Activated T-cell treated with anti-CD3 and anti-CD28 coated beads for 48 hours (primary cell): ENCODE results near the gene ATG2B.
A peak's percentile ranks its signal among the peaks of the same experiment; 100 is the strongest.
"Not testable (repeated sequence)": the region's sequence is repeated elsewhere in the genome, so short reads cannot be mapped to it uniquely, and the experiment has no call there.

Source experiments
- DNase-seq: peaks from one replicate; pipeline ENCODE4 v3.0.0-alpha.2; 2020; ENCODE audit warnings: low read depth

ATG2B gene

DNA sequence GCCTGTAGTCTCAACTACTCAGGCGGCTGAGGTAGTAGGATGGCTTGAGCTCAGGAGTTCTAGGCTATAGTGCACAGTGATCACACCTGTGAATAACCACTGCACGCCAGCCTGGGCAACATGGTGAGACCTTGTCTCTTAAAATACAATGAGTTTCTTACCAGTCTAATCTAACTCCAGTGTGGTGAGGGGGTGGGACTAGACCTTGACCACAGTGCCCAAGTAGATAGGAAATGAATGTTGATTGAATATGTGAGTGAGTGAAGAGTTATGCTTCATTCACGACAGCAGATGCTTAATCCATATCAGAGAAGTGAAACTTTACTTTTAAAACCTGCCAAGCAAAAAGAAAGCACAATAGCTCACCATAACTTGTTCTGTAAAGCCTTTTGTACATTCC, 17.6 kb upstream of the ATG2B start:
- no peak for DNase-seq

DNA sequence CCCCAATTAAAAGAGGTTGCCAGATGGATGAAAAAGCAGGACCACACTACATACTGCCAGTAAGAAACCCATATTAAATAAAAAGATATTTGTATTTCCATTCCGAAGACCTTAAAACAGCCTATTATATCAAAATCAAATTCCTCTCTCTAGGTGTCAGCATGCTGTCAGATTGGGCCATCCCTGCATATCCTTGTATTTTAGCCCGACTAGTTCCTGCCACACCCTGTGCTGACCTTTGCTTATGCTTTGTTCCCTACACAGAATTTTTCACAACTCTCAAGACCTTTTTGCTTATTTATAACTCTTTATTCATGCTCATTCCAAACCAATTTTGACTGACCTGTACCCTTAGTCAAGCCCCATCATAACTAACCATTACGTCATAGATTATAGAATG, 13.0 kb upstream of the ATG2B start:
- DNase-seq = no peak

DNA sequence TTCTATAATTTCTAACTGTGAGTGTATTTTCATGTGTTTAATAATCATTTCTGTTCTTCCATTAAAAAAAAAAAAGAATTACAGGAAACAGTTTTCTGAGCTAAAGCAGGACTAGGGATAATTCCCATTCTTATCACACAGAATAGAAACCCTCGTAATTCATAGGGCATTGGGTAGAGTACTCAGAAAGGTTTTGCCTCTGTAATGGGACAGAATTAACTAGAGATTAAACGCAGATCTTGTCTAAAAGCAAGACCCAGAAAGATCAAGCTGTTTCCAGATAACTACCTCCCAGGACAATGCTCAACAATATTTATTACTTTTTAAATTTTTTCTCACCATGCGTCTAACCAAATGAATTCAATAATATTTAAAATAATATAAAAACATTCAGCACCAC, 10.4 kb upstream of the ATG2B start:
- DNase-seq = no peak

DNA sequence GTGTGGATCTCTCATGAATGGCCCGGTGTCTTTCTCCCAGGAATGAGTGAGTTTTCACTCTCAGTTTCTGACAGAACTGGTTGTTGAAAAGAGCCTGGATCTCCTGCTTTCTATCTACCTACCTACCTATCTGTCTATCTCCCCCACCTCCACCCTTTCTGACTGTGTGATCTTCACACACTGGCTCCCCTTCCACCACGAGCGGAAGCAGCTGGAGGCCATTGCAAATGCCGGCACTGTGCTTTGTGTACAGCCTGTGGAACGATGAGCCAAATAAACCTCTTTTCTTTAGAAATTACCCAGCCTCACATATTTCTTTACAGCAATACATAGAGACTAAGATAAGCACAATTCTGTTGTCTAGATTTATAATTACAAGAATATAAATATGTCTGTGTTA, 7.4 kb upstream of the ATG2B start:
- no peak for DNase-seq

DNA sequence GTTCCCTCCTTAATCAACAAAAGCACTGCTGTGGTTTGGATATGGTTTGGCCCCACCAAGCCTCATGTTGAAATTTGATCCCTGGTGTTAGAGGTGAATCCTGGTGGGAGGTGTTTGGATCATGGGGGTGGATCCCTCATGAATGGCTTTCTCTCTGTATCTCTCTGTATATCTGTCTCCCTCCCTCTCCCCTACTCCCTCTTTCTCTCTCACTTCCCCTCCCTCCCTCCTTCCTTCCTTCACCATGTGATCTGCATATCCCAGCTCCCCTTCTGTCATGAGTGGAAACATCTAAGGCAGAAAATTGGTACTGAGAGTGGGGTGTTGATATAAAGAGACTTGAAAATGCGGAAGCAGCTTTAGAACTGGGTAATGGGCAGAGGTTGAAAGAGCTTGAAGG, 5.4 kb upstream of the ATG2B start:
- DNase-seq = no peak

DNA sequence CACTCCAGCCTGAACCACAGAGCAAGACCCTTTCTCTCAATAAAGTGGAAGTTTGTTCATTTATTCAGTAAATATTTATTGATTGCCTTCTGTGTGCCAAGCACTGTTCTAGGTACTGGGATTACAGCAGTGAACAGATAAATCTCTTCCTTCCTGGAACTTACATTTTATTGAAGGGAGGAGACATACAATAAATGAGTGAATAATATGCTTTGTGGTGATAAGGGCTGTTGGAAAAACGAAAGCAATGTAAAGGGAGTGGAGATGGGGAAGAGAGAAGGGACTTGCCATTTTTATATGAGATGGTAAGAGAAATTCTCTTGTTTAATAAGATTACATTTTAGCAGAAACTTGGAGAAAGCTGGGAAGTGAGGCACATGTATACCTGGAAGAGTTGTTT, 1.8 kb upstream of the ATG2B start:
- DNase-seq = no peak

DNA sequence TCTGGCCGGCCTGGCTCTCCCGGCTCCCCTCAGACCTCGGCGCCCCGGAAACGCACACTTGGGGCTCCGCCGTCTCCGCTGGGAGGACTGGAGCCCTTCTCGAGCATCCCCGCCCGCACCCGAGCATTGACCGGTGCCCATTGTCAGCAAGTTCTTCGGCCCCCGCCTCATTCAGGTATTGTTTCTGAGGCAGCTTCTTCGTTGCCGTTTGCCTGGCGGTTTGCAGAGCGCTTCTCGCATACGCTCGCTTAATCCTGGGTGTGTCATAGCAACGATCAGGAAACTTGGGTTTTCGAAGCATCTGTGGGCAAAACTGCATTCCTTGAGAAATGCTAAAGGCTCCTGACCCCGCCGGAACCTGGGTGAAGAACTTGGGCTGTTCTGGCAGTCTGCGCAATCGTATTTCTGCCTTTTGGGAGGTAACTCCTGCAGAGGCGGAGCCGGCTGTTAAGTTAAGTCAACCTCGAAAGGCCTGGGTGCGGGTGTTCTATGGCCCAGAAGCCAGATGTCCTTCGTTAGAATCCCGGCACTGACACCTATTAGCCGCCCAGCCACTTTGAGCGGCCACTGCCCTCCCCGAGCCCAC, 703 bp upstream of the ATG2B start:
- peak; percentile 13 for DNase-seq

DNA sequence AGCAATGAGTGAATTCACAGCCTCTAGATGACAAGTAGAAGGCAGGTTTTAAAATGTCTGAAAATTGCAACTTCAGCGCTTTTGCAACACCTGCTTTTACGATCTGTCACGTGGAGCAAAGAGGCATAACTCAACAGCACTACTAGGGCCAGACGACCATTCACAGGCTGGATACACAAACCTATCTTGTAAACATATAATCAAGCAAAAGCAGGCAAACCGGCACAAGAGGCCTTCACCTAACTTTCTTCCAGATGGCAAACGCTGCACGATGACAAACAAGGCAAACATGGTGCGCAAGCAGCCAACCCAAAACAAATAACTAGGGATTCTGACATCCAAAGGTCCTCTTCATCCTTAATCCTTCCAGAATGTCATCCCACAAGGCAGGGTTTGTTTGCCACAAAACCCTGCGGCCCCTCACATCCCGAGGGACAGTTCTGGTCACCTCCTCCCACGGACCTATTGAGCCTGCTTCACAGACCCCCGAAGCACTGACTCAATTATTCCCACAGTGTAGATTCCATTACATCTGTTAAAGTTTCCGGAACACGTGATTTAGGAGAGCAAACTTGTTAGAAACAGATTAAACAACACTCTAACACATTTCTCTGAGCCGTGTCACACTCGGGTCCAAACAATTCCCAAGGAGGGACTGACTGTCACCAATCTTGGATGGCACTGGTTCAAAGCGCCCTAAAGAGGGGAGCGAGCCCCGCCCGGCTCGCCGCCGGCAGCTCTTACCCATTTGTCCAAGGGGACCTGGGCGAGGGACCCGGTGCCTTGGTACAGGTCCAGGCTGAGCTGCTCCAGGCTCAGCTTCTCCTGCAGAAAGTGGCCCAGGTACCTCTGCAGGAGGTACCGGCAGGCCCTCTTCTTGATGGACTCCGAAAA, 823 bp downstream of the ATG2B start:
- DNase-seq = peak; percentile 27

DNA sequence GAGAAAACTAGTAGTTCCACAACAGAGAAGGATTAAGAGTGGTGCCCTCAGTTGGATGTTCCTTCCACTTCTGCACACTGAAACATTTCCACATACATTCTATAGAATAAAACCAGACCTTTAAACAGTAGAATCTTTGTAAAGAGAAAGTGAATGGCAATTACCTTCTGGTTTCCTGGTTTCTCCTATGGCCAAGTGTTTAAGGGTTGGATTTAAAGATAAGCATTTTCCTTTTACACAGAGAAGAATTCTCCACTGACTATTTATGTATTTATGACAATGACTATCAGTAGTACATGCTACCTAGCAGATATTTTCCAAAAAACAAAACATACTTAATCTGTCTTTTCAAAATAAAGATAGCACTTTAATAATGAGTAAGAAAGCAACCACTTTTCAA, 3.2 kb downstream of the ATG2B start:
- no peak for DNase-seq

DNA sequence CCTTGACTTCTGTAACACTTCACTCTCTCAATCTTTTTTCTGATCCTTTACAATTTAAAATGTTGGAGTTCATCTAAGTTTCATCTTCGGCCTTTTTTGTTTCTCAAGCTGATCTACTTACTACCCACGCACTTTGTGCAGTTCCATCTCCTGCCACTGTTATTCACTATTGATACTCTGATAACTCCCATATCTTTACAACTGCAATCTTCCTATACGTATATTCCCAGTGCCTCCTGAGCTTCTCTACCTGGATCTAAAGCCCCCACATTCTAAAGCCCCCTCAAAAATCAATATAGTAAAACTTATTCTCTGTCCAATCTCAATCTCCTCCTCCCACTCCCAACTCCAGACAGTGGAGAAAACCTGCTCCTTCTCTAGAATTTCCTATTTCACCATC, 5.9 kb downstream of the ATG2B start:
- no peak for DNase-seq

DNA sequence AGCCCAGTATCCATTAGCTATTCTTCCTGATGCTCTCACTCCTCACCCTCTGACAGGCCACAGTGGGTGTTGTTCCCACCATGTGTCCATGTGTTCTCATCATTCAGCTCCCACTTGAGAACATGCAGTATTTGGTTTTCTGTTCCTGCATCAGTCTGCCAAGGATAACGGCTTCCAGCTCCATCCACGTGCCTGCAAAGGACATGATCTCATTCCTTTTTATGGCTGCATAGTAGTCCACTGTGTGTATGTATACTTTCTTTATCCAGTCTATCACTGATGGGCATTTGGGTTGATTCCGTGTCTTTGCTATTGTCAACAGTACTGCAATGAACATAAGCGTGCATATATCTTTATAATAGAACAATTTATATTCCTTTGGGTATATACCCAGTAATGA, 8.9 kb downstream of the ATG2B start:
- DNase-seq = no peak

DNA sequence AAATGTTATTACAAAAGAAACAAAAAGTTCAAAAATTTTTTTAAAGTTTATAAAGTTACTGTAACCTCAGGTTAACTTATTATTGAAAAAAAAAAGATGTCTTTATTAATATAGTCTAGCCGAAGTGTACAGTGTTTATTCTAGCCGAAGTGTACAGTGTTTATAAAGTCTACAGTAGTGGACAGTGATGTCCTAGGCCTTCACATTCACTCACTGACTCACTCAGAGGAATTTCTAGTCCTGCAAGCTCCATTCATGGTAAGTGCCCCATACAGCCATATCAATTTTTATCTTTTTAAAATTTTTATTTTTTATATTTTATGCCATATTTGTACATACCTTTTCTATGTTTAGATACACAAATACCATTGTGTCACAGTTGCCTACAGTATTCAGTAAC, 10.4 kb downstream of the ATG2B start:
- DNase-seq = no peak

DNA sequence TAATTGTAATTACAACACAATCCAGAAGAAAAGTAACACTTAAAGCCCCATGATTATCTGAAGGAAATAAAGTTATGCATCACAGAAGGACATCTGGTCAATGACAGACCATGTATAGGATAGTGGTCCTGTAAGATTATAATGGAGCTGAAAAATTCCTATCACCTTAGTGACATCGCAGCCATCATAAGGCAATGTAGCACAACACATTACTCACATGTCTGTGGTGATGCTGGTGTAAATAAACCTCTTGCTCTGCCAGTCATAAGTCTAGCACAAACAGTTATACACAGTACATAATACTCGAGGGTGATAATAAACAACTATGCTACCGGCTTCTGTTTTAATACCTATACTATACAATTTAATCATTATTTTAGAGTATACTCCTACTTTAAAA, 11.2 kb downstream of the ATG2B start:
- DNase-seq = no peak

DNA sequence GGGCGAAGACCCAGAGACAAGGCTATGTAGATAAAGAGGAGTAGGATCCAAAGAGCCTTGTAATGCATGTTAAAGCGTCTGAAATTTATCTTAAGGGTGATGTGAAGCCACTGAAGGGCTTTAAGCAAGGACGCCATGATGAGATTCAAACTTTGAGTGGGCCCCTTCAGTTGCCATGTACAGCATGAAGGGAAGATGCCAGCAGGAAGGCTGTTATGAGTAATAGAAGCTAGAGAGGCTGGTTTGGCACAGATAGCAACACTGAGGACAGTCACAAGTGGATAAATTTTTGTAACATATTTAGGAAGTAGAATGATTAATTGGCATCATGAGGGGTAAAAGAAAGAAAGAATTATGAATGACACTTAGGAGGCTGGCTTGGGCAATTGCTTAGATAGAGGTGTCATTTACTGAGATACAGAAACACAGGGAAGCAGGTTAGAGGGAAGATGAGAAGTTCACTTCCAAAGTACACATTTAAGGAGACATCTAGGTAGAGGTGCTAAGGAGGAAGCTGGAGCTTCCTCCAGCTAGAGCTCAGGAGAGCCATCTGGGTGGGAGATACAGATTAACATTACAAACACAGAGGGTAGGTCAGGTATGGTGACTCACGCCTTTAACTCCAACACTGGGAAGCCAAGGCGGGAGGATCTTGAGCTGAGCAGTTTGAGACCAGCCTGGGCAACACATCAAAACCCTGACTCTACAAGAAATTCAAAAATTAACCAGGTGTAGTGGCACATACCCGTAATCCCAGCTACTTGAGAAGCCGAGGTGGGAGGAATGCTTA, 13.7 kb downstream of the ATG2B start:
- no peak for DNase-seq

DNA sequence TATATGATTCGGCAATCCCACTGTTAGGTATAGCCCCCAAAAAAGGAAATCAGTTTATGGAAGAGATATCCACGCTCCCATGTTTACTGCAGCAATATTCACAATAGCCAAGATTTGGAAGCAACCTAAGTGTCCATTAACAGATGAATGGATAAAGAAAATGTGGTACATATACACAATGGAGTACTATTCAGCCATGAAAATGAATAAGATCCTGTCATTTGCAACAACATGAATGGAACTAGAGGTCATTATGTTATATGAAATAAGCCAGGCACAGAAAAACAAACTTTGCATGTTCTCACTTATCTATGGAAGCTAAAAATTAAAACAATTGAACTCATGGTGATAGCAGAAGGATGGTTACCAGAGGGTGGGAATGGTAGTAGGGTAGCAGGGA, 15.2 kb downstream of the ATG2B start:
- not testable (repeated sequence) for DNase-seq

DNA sequence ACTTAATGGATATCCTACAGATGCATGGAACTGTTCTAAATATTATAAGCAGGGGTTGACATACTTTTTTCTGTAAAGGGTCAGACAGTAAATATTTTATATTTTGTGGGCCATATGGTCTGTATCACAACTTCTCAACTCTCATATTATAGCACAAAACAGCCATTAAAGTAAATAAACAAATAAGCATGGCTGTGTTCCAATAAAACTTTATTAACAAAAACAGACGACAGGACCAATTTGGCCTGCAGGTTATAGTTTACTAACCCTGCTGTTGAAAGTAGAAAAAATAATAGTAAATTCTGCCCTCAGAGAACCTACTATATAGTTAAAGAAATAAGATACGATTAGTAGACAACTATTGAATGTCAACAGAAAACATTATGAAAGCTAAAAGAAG, 17.5 kb downstream of the ATG2B start:
- DNase-seq = no peak

DNA sequence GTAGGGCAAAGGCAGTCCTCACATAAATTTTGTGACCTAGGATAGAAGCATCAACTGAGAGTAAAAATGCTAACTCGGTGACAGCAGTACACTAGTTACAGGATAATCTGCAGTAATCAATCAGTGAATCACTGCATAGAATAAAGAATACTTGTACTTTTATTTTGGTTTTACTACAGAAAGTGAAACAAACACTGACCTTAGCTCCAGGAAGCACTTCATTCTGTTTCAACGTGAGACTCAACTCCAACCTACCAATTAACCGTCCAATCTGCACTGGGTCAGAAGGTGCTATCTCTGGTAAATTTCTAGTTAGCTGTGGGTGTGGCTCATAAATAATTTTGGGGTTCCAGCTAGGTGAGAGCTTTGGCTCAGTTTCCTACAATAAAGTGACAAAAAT, 21.8 kb downstream of the ATG2B start:
- DNase-seq = no peak

DNA sequence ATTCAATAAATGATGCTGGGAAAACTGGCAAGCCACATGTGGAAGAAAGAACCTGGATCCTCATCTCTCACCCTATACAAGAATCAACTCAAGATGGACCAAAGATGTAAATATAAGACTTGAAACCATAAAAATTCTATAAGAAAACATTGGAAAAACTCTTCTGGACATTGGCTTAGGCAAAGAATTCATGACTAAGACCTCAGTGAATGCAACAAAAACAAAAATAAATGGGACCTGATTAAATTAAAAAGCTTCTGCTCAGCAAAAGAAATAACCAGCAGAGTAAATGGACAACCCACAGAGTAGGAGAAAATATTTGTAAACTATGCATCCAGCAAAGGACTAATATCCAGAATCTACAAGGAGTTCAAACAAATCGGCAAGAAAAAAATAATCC, 24.6 kb downstream of the ATG2B start:
- DNase-seq = no peak

DNA sequence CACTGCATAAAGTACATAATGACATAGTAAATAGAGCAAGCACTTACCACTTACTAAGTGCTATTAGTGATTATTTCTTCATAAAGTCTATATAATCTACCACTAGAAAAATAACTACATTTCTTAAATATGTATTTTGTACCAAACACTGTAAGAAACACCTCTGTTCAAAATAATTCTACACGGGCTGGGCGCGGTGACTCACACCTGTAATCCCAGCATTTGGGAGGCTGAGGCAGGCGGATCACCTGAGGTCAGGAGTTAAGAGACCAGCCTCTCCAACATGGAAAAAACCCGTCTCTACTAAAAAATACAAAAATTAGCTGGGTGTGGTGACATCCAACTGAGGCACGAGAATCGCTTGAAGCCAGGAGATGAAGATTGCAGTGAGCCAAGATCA, 38.9 kb downstream of the ATG2B start:
- no peak for DNase-seq

DNA sequence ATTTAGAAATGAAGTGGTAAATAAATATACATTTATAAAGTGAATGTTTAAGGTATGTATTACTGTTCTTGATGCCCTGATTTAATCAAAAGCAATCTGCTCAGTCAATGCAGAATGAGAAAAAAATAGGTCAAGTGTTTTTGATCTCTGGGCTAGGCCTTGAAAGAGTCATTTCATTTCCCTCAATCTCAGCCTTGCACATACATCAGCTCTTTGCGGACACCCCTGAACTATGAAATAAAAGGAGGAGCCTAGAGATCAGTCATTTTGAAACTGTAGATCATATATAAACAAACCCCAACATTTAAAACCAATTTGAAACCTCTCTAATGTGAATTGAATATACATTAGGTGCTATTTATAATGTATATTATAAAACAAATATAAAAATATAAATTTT, 42.5 kb downstream of the ATG2B start:
- no peak for DNase-seq

DNA sequence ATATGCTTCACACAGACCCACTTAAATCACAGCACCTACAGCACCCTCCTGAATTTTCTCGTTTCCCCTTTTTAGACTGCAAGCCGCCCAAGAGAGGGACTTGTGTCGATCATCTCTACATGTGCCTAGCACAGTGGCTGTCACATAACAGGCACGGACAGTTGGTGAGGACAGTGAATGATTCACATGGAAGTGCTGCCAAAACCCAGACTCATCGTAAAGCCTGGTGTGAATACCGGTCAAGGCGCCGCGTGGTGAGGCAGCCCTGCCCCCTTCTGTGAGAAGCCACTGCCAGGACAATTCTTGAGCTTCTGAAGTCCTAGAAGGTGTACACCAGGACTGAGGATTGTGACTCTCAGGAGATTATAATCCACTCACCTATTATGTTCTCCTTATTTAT, 44.3 kb downstream of the ATG2B start:
- DNase-seq = no peak

DNA sequence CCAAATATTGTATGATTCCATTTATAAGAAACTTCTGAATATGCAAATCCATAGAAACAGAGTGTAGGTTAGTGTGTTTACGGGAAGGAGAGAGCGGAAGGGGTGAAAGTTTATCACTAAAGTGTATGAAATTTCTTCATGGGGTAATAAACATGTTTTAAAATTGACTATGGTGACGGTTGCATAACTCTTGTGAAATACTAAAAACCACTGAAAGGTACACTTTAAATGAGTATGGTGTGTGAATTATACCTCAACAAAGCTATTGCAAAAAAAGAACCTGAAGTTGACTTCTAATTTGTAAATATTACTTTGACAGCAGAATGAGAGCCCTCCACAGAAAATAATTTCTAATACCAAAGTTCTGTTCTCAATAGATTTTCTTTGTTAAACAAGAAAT, 47.1 kb downstream of the ATG2B start:
- DNase-seq = no peak

DNA sequence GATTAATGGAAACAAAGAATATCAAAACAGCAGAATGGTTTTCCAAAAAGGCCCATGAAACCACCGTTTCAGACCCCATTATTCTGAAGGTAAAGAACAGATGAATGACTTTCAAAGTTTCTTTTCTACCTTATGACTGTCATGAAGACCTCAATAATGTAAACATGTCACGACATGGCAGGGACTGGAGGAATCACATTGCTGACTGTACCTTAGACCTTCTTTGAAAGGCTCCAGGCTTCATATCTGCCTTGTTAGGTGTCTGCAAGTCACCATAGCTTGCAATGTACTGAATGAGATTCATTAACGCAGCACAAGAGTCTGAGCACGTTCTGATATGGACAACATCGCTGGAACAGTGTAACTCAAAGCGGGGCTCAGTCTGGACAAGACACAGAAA, 52.2 kb downstream of the ATG2B start:
- no peak for DNase-seq
